HG03108 (cell line): ENCODE data around the gene TLE4.

Experiments used
- ATAC-seq: cut with Tn5 transposase; IDR thresholded peaks from one replicate; pipeline ENCODE4 v1.9.1; 2021; ENCODE audit warnings: moderate library complexity; ENCODE audit not compliant: unreplicated experiment

The TLE4 gene

DNA sequence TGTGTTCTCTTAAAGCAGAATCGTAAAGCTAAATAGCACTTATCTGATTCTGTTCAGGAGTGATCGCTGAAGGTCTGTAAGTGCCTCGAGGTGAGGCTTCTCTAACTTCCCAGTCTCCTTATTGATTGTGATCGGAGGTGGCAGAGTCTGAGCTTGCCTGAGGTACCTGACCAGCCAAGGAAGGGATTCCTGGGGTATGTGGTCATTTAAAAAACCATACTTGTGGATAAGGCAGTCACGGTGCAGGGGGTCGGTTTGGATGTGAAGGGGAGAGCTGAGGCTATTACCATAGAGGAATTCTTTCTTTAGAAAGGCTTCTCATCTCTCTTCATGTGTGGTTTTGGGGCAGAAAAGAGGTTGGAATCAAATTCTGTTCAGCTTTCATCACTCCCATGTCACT, 193.7 kb downstream of the TLE4 start:
- ATAC-seq, result no peak

GRCh38 chr9:79766091-79766490, 194.3 kb downstream of the TLE4 start:
- ATAC-seq, result no peak

- no peak for ATAC-seq
Observed at GRCh38 chr9:79768194-79768593, 196.4 kb downstream of the TLE4 start.

DNA sequence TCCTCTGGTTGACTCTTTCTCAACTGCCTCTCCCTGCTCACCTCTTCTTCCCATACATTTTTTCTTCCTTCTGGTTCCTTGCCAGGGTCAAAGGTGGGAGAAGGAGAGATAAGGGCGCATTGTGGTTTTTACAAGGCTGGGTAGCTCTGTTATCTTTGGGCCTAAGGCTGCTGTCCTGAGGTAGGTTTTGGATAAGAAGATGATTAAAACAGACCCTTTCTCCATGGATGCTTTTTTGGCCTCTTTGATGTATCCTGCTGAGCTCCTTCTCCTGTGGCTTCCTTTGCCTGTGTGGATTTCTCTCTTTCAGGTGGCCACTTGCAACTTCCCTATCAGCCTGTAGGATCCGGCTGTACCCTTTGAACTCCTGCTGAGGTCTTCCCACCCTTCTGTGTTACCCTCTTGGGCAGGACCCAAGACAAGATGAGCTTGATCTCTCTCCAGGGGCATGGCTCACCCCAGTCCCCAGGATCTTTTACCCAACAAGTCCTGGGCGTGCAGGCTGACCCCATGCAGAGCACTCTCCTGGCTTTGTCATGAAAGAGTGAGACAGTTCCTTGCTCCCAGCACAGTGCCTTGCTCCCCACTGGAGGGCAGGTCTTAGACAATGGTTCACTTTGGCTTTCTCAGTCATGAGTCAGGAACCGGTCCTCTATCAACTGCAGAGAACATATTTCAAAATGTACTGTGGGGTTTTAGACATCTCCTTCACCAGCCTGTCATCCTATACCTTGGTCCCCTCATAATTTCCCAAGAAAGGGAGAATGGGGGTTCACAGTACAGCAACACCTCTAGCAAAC, 197.9 kb downstream of the TLE4 start:
- ATAC-seq, result no peak

GRCh38 chr9:79774356-79774755, 202.6 kb downstream of the TLE4 start:
- no peak for ATAC-seq
